GM21423 (cell line): ENCODE results near the gene SLC6A19.
"Not testable (repeated sequence)": the region's sequence is repeated elsewhere in the genome, so short reads cannot be mapped to it uniquely, and the experiment has no call there.

ENCODE experiments used
- ATAC-seq: cut with Tn5 transposase; IDR thresholded peaks from one replicate; pipeline ENCODE4 v1.9.1; 2021; ENCODE audit warnings: mild to moderate bottlenecking, moderate library complexity; ENCODE audit not compliant: unreplicated experiment

SLC6A19 gene

GRCh38 chr5:1261643-1262042, 60.2 kb downstream of the SLC6A19 start:
- ATAC-seq, result no peak

DNA sequence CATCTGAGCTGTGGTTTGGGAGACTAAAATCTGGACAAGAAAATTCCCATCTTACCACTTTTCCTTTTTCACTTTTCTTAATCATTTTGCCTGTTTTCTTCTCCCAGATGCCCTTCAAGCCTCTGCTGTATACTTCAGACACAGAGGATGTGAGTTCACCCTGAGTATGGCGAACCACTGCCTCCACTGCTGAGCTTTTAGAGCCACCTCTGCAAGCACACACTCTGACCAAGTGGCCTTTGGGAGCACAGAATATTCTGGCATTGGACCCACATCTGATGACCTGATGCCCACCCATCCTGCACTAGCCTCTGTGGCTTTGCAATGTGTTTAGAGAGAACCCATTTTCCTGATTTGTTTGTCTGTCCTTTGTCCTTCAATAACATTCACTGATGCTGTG, 61.0 kb downstream of the SLC6A19 start:
- ATAC-seq, result no peak

DNA sequence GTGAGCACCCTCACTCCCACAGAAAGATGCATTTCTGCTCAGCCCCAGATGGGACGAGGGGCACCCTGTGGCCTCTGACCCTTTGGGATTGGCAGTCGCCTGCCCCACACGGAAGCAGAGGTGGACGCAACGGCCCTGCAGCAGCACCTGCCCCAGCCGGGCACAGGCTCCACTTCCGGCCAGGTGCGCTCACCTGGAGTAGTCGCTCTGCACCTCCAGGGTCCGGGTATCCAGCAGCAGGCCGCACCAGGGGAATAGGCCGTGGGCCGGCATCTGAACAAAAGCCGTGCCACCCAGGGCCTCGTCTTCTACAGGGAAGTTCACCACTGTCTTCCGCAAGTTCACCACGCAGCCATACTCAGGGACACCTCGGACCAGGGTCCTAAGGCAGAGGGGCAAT, 62.8 kb downstream of the SLC6A19 start:
- ATAC-seq, result no peak

DNA sequence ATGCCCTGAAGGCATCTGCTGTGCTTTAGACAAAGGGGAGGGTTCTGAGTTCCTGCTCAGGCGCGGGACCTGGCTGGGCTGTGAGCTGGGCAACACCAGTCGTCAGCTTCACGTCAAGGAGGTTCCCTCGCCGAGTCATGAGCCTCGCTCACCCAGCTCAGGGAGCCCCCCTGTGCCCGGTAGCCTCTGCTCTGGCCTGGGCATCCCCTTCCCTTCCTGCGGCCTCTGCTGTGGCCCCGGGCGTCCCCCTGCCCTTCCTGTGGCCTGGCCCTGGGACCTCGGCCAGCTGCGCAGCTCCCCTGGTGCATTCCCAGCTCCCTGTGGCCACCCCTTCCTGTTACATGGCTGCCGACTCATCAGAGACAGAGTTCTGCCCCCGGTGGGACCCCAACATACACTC, 63.6 kb downstream of the SLC6A19 start:
- ATAC-seq, result no peak

GRCh38 chr5:1265461-1266455, 64.4 kb downstream of the SLC6A19 start:
- ATAC-seq, result no peak

- no peak for ATAC-seq
Measured at GRCh38 chr5:1266791-1267190, 65.4 kb downstream of the SLC6A19 start.

DNA sequence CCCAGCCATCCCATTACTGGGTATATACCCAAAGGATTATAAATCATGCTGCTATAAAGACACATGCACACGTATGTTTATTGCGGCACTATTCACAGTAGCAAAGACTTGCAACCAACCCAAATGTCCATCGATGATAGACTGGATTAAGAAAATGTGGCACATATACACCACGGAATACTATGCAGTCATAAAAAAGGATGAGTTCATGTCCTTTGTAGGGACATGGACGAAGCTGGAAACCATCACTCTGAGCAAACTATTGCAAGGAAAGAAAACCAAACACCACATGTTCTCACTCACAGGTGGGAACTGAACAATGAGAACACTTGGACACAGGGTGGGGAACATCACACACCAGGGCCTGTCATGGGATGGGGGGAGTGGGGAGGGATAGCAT, 66.1 kb downstream of the SLC6A19 start:
- not testable (repeated sequence) for ATAC-seq

- no peak for ATAC-seq
Measured at GRCh38 chr5:1268056-1268455, 66.7 kb downstream of the SLC6A19 start.

DNA sequence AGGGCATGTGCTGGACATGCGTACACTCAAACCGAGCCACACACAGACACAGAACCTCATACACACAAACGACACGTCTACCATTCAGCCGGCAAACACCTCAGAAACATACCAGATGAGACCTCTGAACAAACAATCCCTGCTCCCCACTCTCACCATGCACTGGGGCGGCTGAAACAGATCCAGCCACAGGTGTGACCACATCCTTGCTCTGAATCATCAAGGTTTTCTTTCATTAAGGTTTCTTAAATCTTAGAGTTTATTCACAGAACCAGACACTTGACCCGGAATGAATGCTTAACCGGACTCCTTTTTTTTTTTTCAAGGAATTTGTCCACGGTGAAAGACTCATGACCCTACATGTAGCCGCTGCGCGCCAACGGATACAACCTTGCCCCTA, 67.3 kb downstream of the SLC6A19 start:
- ATAC-seq, result no peak

- no peak for ATAC-seq
Measured at GRCh38 chr5:1270426-1270825, 69.0 kb downstream of the SLC6A19 start.

GRCh38 chr5:1270933-1271914, 69.8 kb downstream of the SLC6A19 start:
- ATAC-seq, result no peak

DNA sequence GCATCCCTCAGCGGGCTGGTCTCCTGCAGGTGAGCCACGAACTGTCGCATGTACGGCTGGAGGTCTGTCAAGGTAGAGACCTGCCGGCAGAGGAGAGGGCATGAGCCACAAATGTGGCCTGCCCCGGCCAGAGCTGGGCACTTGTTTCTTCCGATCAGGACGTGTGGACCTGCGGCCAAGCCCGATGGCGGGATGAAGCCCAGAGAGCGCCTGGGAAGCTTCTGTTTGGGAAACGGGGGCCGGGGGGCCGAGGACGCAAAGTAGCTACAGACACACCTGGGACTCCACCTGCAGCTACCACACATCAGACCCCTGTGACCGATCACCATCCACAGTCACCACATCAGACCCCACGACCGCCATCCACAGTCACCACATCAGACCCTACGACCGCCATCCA, 70.8 kb downstream of the SLC6A19 start:
- ATAC-seq, result no peak

DNA sequence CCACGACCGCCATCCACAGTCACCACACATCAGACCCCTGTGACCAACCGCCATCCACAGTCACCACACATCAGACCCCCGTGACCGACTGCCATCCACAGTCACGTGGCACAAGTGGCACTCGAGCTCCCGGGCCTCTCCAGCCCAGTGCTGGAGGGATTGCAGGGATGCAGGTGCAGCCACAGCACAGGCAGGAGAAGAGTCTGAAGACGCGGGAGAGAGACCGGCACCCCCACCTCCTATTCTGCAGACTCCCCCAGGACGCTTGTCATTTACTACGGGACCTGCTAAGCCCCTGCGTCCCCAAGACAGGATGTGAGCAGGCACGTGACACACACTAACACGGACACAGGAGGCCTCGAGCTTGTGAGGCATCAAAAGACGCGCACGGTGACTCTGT, 72.3 kb downstream of the SLC6A19 start:
- no peak for ATAC-seq

- ATAC-seq, result no peak
Measured at GRCh38 chr5:1274471-1274870, 73.1 kb downstream of the SLC6A19 start.
